Measurements from ENCODE around the gene PFN3.

DNA sequence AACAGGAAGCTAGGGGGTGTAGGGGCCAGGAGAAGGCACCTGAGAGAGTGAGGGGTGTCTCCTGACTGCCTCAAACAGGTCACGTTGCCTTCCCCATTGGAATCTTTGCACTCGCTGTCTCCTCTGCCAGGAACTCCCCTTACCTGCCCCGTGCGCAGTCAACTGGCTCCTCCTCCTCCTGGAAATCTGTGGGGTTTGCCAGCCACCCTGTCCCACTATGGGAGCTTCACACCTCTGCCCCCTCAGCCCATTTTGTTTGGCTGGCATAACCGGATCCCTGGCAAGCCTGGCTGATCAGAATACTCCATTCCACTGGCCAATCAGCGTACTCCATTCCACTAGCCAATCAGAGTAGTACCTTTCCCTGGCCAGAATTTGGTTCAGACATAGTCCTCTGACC lies 26.7 kb downstream of the PFN3 start:
- TF ChIP-seq, protein P1, sequence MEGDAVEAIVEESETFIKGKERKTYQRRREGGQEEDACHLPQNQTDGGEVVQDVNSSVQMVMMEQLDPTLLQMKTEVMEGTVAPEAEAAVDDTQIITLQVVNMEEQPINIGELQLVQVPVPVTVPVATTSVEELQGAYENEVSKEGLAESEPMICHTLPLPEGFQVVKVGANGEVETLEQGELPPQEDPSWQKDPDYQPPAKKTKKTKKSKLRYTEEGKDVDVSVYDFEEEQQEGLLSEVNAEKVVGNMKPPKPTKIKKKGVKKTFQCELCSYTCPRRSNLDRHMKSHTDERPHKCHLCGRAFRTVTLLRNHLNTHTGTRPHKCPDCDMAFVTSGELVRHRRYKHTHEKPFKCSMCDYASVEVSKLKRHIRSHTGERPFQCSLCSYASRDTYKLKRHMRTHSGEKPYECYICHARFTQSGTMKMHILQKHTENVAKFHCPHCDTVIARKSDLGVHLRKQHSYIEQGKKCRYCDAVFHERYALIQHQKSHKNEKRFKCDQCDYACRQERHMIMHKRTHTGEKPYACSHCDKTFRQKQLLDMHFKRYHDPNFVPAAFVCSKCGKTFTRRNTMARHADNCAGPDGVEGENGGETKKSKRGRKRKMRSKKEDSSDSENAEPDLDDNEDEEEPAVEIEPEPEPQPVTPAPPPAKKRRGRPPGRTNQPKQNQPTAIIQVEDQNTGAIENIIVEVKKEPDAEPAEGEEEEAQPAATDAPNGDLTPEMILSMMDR (IDR thresholded peaks at IDR 0.05) = no peak
- no peak for TF ChIP-seq POLR2A (IDR thresholded peaks at IDR 0.05)

Data from lower leg skin (tissue), 3 donors.